SK-N-SH (cell line): ENCODE results near the gene KRT80. TPM values are rescaled to one million over a fixed set of nuclear protein-coding genes. Genes with fewer than 3 reads are reported as not detected.

Experiments
- CTCF ChIA-PET: fragments of 300-600, 350-600 bp; formaldehyde crosslinking; extraction: SDS; loops from one replicate; lab custom pipeline; 2021; lab: Yijun Ruan, JAX
- POLR2A ChIA-PET: fragments of 350-600 bp; sonication (Branson Sonifier 250); formaldehyde crosslinking; extraction: SDS; loops from one replicate; lab custom pipeline; 2020; ENCODE audit warnings: antibody characterized with exemption, inconsistent platforms; lab: Yijun Ruan, JAX
- DNase-seq: peaks from one replicate; pipeline ENCODE4 v3.0.0; 2012
- H2AFZ ChIP-seq: fragments of 200-600 bp; sonication (generic); 2 replicates; pipeline ENCODE4 v1.8.1; 2016; ENCODE audit warnings: antibody characterized with exemption, mild to moderate bottlenecking, low read depth
- H3F3A ChIP-seq: fragments of 200-600 bp; sonication (generic); replicated peaks from 2 replicates; pipeline ENCODE3; 2016; ENCODE audit warnings: antibody characterized with exemption, mild to moderate bottlenecking; ENCODE audit not compliant: insufficient read depth
- H3K27ac ChIP-seq, 2 experiments: fragments of 200-500 bp in 1 of 2; fragments of 200-600 bp in 1 of 2; sonication (Bioruptor generic) in 1 of 2; sonication (generic), shearing (Covaris generic) in 1 of 2; 2 replicates each; pipeline versions ENCODE4 v1.5.1 to v1.6.1; 2014 to 2016; ENCODE audit warnings: low read depth in 2 of 2, inconsistent platforms in 1 of 2, low read length in 1 of 2, mild to moderate bottlenecking in 1 of 2, mixed read lengths in 1 of 2
- H3K27me3 ChIP-seq: fragments of 200-600 bp; sonication (generic), shearing (Covaris generic); 2 replicates; pipeline ENCODE4 v1.6.1; 2016; ENCODE audit warnings: mixed run types; ENCODE audit not compliant: insufficient read depth
- H3K36me3 ChIP-seq, 2 experiments: fragments of 200-500 bp in 1 of 2; fragments of 200-600 bp in 1 of 2; sonication (Bioruptor generic) in 1 of 2; sonication (generic) in 1 of 2; replicated peaks in 1 of 2; 2 replicates each; pipeline versions ENCODE3 to v1.5.1; 2014 to 2016; ENCODE audit warnings: low read length in 1 of 2, mild to moderate bottlenecking in 1 of 2; ENCODE audit not compliant: insufficient read depth in 2 of 2, control insufficient read depth in 1 of 2
- H3K4me1 ChIP-seq, 2 experiments: fragments of 200-500 bp in 1 of 2; fragments of 200-600 bp in 1 of 2; sonication (Bioruptor generic) in 1 of 2; sonication (generic), shearing (Covaris generic) in 1 of 2; 2 replicates each; pipeline versions ENCODE4 v1.5.1 to v1.6.1; 2014 to 2016; ENCODE audit warnings: low read depth in 1 of 2, low read length in 1 of 2, mixed run types in 1 of 2; ENCODE audit not compliant: insufficient read depth in 2 of 2, control insufficient read depth in 1 of 2
- H3K4me2 ChIP-seq: fragments of 200-600 bp; sonication (generic), shearing (Covaris generic); 2 replicates; pipeline ENCODE4 v1.6.1; 2017; ENCODE audit warnings: mixed run types
- H3K4me3 ChIP-seq, 2 experiments: fragments of 200-500 bp in 1 of 2; fragments of 200-600 bp in 1 of 2; sonication (Bioruptor generic) in 1 of 2; sonication (generic), shearing (Covaris generic) in 1 of 2; 2 replicates each; pipeline versions ENCODE4 v1.5.1 to v1.8.1; 2014 to 2016; ENCODE audit warnings: low read depth in 2 of 2, inconsistent platforms in 1 of 2, low read length in 1 of 2, mild to moderate bottlenecking in 1 of 2, mixed read lengths in 1 of 2, moderate library complexity in 1 of 2
- H3K79me2 ChIP-seq: fragments of 200-600 bp; sonication (generic); 2 replicates; pipeline ENCODE4 v1.8.1; 2017; ENCODE audit warnings: mild to moderate bottlenecking; ENCODE audit not compliant: insufficient read depth
- H3K9ac ChIP-seq: fragments of 200-600 bp; sonication (generic); 2 replicates; pipeline ENCODE4 v1.6.1; 2017; ENCODE audit warnings: mixed run types
- H3K9me2 ChIP-seq: fragments of 200-600 bp; sonication (generic); 2 replicates; pipeline ENCODE4 v1.6.1; 2017; ENCODE audit warnings: mixed run types
- H3K9me3 ChIP-seq: fragments of 200-600 bp; sonication (generic); 2 replicates; pipeline ENCODE4 v1.6.1; 2017; ENCODE audit warnings: mixed run types, mild to moderate bottlenecking, moderate library complexity
- H4K20me1 ChIP-seq: fragments of 200-600 bp; sonication (generic); 2 replicates; pipeline ENCODE4 v1.6.1; 2017; ENCODE audit warnings: mild to moderate bottlenecking, mixed run types; ENCODE audit not compliant: insufficient read depth
- CHD2 ChIP-seq: fragments of 150-350 bp; IDR thresholded peaks from 2 replicates; pipeline ENCODE4 v1.6.1; 2018; ENCODE audit warnings: low read length; ENCODE audit not compliant: partially characterized antibody
- ELF1 ChIP-seq: IDR thresholded peaks from 2 replicates; pipeline ENCODE4 v1.4.0; 2012
- EP300 ChIP-seq, 2 experiments: IDR thresholded peaks; 2 replicates each; pipeline versions ENCODE4 v1.4.0 to v1.6.1; 2012; ENCODE audit warnings: borderline replicate concordance in 1 of 2, low read depth in 1 of 2, low read length in 1 of 2
- EZH2phosphoT487 ChIP-seq: fragments of 200-600 bp; sonication (generic); IDR thresholded peaks from 2 replicates; pipeline ENCODE4 v1.6.1; 2017; ENCODE audit warnings: low read depth, mixed run types, mild to moderate bottlenecking, antibody characterized with exemption, moderate library complexity, borderline replicate concordance
- FOSL2 ChIP-seq: IDR thresholded peaks from 2 replicates; pipeline ENCODE4 v1.4.0; 2012; ENCODE audit warnings: low read depth, mild to moderate bottlenecking, moderate library complexity, borderline replicate concordance
- GABPA ChIP-seq: IDR thresholded peaks from 2 replicates; pipeline ENCODE4 v1.4.0; 2012; ENCODE audit warnings: low read depth, mild to moderate bottlenecking
- GATA2 ChIP-seq: sonication (generic); formaldehyde crosslinking; IDR thresholded peaks from 2 replicates; pipeline ENCODE4 v1.5.0; 2020; ENCODE audit warnings: mild to moderate bottlenecking, missing genetic modification reagents
- JUND ChIP-seq: IDR thresholded peaks from 2 replicates; pipeline ENCODE4 v1.4.0; 2012
- MXI1 ChIP-seq: IDR thresholded peaks from 2 replicates; pipeline ENCODE4 v1.6.1; 2012; ENCODE audit warnings: mild to moderate bottlenecking, low read depth, low read length, improper control_type of control experiment
- NFIC ChIP-seq: IDR thresholded peaks from 2 replicates; pipeline ENCODE4 v1.4.0; 2012; ENCODE audit warnings: borderline replicate concordance
- POLR2AphosphoS5 ChIP-seq: IDR thresholded peaks from 2 replicates; pipeline ENCODE4 v1.6.1; 2012; ENCODE audit warnings: low read depth, low read length
- RAD21 ChIP-seq: IDR thresholded peaks from 2 replicates; pipeline ENCODE4 v1.6.1; 2012; ENCODE audit warnings: mild to moderate bottlenecking, low read length
- RCOR1 ChIP-seq: fragments of 150-350 bp; IDR thresholded peaks from 2 replicates; pipeline ENCODE4 v1.6.1; 2017; ENCODE audit warnings: antibody characterized with exemption, low read length
- RXRA ChIP-seq: IDR thresholded peaks from 2 replicates; pipeline ENCODE4 v1.4.0; 2012; ENCODE audit warnings: low read depth, mild to moderate bottlenecking, borderline replicate concordance
- TAF1 ChIP-seq: IDR thresholded peaks from 2 replicates; pipeline ENCODE4 v1.6.1; 2012; ENCODE audit warnings: low read depth, mild to moderate bottlenecking, low read length, moderate library complexity, borderline replicate concordance
- TCF12 ChIP-seq: IDR thresholded peaks from 2 replicates; pipeline ENCODE4 v1.4.0; 2012
- TEAD4 ChIP-seq: IDR thresholded peaks from 2 replicates; pipeline ENCODE4 v1.4.0; 2012; ENCODE audit warnings: mild to moderate bottlenecking, borderline replicate concordance; ENCODE audit not compliant: insufficient read depth
- YY1 ChIP-seq: IDR thresholded peaks from 2 replicates; pipeline ENCODE4 v1.4.0; 2012; ENCODE audit warnings: low read depth, mild to moderate bottlenecking
- WGBS: methylation state at CpG from one replicate; pipeline ENCODE4 v1.1.6; 2017; ENCODE audit warnings: low lambda C conversion rate; 5-methylcytosine and 5-hydroxymethylcytosine counted together
- polyA plus RNA-seq, 3 experiments: library from polyadenylated mRNA; depleted of rRNA; stranded (reverse); fragments of >200 nt; gene quantifications; 2 replicates each; pipeline ENCODE4 v1.2.3, GENCODE V29; 2012
- TF ChIP-seq, protein P1 (sequence below): fragments of 150-350 bp; IDR thresholded peaks from 2 replicates; pipeline ENCODE4 v1.6.1; 2016; ENCODE audit warnings: mild to moderate bottlenecking, low read depth, low read length
- TF ChIP-seq, protein P2 (sequence below): IDR thresholded peaks from 2 replicates; pipeline ENCODE4 v1.4.0; 2012; ENCODE audit warnings: low read depth, borderline replicate concordance

The KRT80 gene
- polyA plus RNA-seq, 1 of the 3 experiments (the other 2 are of a cell fraction) = 14.9 TPM

DNA sequence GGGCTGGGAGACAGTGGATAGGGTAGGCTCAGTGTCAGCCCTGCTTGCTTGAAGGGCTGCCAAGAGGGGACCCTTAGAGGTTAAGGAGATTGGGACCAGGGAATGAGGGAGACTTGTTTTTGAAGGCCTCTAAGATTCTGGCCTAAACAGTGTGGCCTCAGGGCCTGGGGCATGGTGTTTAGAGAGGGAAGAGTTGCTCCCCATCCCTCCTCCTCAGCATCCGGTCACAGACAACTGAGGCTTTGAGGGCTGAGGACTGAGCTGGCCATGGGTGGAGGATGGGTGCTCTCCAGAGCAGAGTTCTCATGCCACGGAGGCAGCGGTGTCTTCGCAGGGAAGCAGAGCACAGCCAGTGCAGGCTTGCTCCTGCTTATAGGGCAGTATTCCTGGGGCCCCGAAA is 49.4 kb downstream of the KRT80 start:
- peaks cover 4% of the 10 kb centered on the region; the same call in 1 of the 2 replicates for H3K27me3 ChIP-seq
- H3K9me2 ChIP-seq = no peaks in the 10 kb centered on the region
- no peak overlapping the region for H3K4me2 ChIP-seq
- no peak for DNase-seq
- H3K27ac ChIP-seq = no peak overlapping the region
- no peaks in the 10 kb centered on the region for H3K36me3 ChIP-seq
- H3F3A ChIP-seq = peaks cover 4% of the 10 kb centered on the region
- no peak overlapping the region for H3K9ac ChIP-seq
- peaks cover 15% of the 10 kb centered on the region; the same call in 1 of the 2 replicates for H3K79me2 ChIP-seq
- CTCF ChIA-PET = no interaction called here
- no peaks in the 10 kb centered on the region for H3K9me3 ChIP-seq
- no peak overlapping the region for H3K4me3 ChIP-seq
- no peak overlapping the region for H2AFZ ChIP-seq
- POLR2A ChIA-PET = no interaction called here
- H4K20me1 ChIP-seq = no peaks in the 10 kb centered on the region
- TF ChIP-seq NFIC = no peak
- TF ChIP-seq TAF1 = no peak
- TF ChIP-seq GATA2 (CRISPR knock-in tag) = no peak
- TF ChIP-seq, protein P1, sequence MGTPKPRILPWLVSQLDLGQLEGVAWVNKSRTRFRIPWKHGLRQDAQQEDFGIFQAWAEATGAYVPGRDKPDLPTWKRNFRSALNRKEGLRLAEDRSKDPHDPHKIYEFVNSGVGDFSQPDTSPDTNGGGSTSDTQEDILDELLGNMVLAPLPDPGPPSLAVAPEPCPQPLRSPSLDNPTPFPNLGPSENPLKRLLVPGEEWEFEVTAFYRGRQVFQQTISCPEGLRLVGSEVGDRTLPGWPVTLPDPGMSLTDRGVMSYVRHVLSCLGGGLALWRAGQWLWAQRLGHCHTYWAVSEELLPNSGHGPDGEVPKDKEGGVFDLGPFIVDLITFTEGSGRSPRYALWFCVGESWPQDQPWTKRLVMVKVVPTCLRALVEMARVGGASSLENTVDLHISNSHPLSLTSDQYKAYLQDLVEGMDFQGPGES = no peak
- no peak for TF ChIP-seq ELF1
- TF ChIP-seq RAD21 = no peak
- TF ChIP-seq CHD2 = no peak
- no peak for TF ChIP-seq TEAD4
- no peak for TF ChIP-seq EP300 (IDR thresholded peaks at IDR 0.05; ENCODE audit: borderline replicate concordance in 1 of 2, low read depth in 1 of 2, low read length in 1 of 2)
- TF ChIP-seq, protein P2, sequence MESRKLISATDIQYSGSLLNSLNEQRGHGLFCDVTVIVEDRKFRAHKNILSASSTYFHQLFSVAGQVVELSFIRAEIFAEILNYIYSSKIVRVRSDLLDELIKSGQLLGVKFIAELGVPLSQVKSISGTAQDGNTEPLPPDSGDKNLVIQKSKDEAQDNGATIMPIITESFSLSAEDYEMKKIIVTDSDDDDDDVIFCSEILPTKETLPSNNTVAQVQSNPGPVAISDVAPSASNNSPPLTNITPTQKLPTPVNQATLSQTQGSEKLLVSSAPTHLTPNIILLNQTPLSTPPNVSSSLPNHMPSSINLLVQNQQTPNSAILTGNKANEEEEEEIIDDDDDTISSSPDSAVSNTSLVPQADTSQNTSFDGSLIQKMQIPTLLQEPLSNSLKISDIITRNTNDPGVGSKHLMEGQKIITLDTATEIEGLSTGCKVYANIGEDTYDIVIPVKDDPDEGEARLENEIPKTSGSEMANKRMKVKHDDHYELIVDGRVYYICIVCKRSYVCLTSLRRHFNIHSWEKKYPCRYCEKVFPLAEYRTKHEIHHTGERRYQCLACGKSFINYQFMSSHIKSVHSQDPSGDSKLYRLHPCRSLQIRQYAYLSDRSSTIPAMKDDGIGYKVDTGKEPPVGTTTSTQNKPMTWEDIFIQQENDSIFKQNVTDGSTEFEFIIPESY = no peak
- 88% methylated on average over 5 of the region's 5 CpGs for WGBS
- H3K4me1 ChIP-seq = peaks cover 0 to 11% of the 10 kb centered on the region in 2 experiments; a peak in 2 of 4 replicates

DNA sequence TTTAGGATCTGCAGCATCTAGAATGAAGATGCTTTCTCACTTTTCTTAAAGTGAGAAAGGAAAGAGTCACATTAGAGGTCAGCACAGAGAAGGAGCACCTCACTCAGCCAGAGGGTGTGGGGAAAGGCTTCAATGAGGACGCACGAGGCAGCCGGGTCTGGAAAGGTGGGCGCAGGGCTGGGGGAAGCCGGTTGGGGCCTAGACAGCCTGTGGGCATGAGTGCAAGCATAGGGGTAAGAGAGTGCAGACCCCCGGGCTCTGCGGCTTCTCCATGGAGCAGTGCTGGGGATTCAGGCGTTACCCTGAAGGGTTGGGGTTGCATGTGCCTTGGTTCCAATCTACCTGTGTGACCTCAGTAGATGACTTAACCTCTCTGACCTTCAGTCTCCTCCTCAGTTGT is 49.9 kb downstream of the KRT80 start:
- Histone ChIP-seq H3K9me3 (no peaks in the 10 kb centered on the region), H2AFZ (no peak overlapping the region), H3K9me2 (no peaks in the 10 kb centered on the region), H3F3A (peaks cover 4% of the 10 kb centered on the region), H3K9ac (no peak overlapping the region), H4K20me1 (no peaks in the 10 kb centered on the region), H3K4me2 (no peak overlapping the region), H3K79me2 (peaks cover 13% of the 10 kb centered on the region; the same call in 1 of the 2 replicates), H3K4me3 (no peak overlapping the region), H3K4me1 (peaks cover 0 to 8% of the 10 kb centered on the region in 2 experiments; a peak in 2 of 4 replicates), H3K27ac (no peak overlapping the region), H3K27me3 (peaks cover 4% of the 10 kb centered on the region; the same call in 1 of the 2 replicates), H3K36me3 (no peaks in the 10 kb centered on the region)
- DNase-seq = no peak
- TF ChIP-seq RAD21 (no peak), TEAD4 (no peak), TCF12 (no peak), YY1 (no peak), GABPA (no peak), TAF1 (no peak), RXRA (no peak), EZH2phosphoT487 (no peak), MXI1 (no peak), POLR2AphosphoS5 (no peak), JUND (no peak), GATA2 (CRISPR knock-in tag) (no peak), ELF1 (no peak), FOSL2 (no peak), RCOR1 (no peak)
- TF ChIP-seq, protein P1 = no peak
- TF ChIP-seq, protein P2 = no peak
- ChIA-PET CTCF (no interaction called here), POLR2A (no interaction called here)
- 90% methylated on average over 5 of the region's 8 CpGs for WGBS
